Gastroesophageal sphincter (tissue), 4 donors: ENCODE data around the gene USP32. TPM values are rescaled to one million over a fixed set of nuclear protein-coding genes. Genes with fewer than 3 reads are reported as not detected.

Source experiments
- ATAC-seq: fragments of 150-250 bp; one replicate; pipeline ENCODE4 v1.9.1; 2016; ENCODE audit warnings: mild to moderate bottlenecking, moderate library complexity
- H3K27ac ChIP-seq, 4 donors: fragments of 200-600 bp; sonication (generic) in 3 of 4; 1 replicate in 3 of 4; 2 replicates in 1 of 4; pipeline ENCODE4 v1.5.1; 2016 to 2019
- H3K27me3 ChIP-seq: fragments of 200-600 bp; sonication (generic); one replicate; pipeline ENCODE4 v1.5.1; 2019
- H3K36me3 ChIP-seq, 2 donors: fragments of 200-600 bp; sonication (generic); one replicate each; pipeline ENCODE4 v1.5.1; 2019; ENCODE audit warnings: control low read depth in 1 of 2
- H3K4me1 ChIP-seq, 3 donors: fragments of 200-600 bp; sonication (generic); 1 replicate in 2 of 3; 2 replicates in 1 of 3; pipeline ENCODE4 v1.5.1; 2016 to 2019; ENCODE audit warnings: control low read depth in 2 of 3
- H3K4me3 ChIP-seq, 2 donors: fragments of 200-600 bp; sonication (generic); one replicate each; pipeline ENCODE4 v1.5.1; 2019; ENCODE audit warnings: mild to moderate bottlenecking in 1 of 2, moderate library complexity in 1 of 2
- H3K9me3 ChIP-seq, 3 donors: fragments of 200-600 bp; sonication (generic); one replicate each; pipeline ENCODE4 v1.5.1; 2017 to 2019; ENCODE audit warnings: control low read depth in 2 of 3
- CTCF ChIP-seq, 4 experiments: fragments of 200-600 bp in 2 of 4; fragments of 450-650 bp in 2 of 4; sonication (generic) in 1 of 4; IDR thresholded peaks; one replicate each; pipeline ENCODE4 v1.5.1; 2017 to 2019; ENCODE audit warnings: antibody characterized with exemption in 4 of 4, mild to moderate bottlenecking in 2 of 4, moderate library complexity in 2 of 4
- EP300 ChIP-seq: sonication (generic); formaldehyde crosslinking; IDR thresholded peaks from one replicate; pipeline ENCODE4 v1.6.1; 2017; ENCODE audit warnings: antibody characterized with exemption, mild to moderate bottlenecking
- POLR2A ChIP-seq, 2 donors: fragments of 450-650 bp; IDR thresholded peaks; one replicate each; pipeline ENCODE4 v1.6.1; 2017; ENCODE audit warnings: antibody characterized with exemption in 2 of 2, mild to moderate bottlenecking in 2 of 2, moderate library complexity in 1 of 2
- POLR2AphosphoS5 ChIP-seq: sonication (generic); formaldehyde crosslinking; IDR thresholded peaks from one replicate; pipeline ENCODE4 v1.6.1; 2017; ENCODE audit warnings: antibody characterized with exemption
- WGBS, 2 donors: methylation state at CpG; one replicate each; pipeline ENCODE4 v1.1.5; 2018; ENCODE audit warnings: low coverage in 1 of 2; 5-methylcytosine and 5-hydroxymethylcytosine counted together
- total RNA-seq, 4 donors: library from RNA; depleted of rRNA; stranded (reverse); fragments of >200 nt; gene quantifications; one replicate each; pipeline ENCODE4 v1.1.0, GENCODE V29; 2016

The USP32 gene
- total RNA-seq, 4 donors from 2014 or later: 44.1 to 55.5 (median 51.4) TPM

GRCh38 chr17:60371416-60371815, 20.5 kb downstream of the USP32 start:
- no peak overlapping the region for H3K4me3 ChIP-seq
- no peak overlapping the region for H3K27ac ChIP-seq
- H3K9me3 ChIP-seq: no peaks in the 10 kb centered on the region
- no peaks in the 10 kb centered on the region for H3K27me3 ChIP-seq
- ATAC-seq: no peak
- H3K4me1 ChIP-seq: no peaks in the 10 kb centered on the region
- H3K36me3 ChIP-seq: no peaks in the 10 kb centered on the region
- no peak for TF ChIP-seq CTCF (IDR thresholded peaks at IDR 0.05)
- no peak for TF ChIP-seq POLR2A (IDR thresholded peaks at IDR 0.05)
- TF ChIP-seq EP300: no peak
- TF ChIP-seq POLR2AphosphoS5: no peak
- 72% methylated on average over 3 of the region's 3 CpGs; no CpG with 5 or more reads in 1 of the 2 donors for WGBS, 2 donors

- 95 to 100% methylated on average over 2 of the region's 2 CpGs for WGBS, 2 donors
Measured at GRCh38 chr17:60369727-60370126, 22.2 kb downstream of the USP32 start.

GRCh38 chr17:60363700-60364405, 28.1 kb downstream of the USP32 start:
- WGBS, 2 donors: 91% methylated on average over 3 of the region's 3 CpGs; no CpG with 5 or more reads in 1 of the 2 donors
- no peaks in the 10 kb centered on the region for H3K27me3 ChIP-seq
- H3K4me3 ChIP-seq: no peak overlapping the region
- peaks cover 0 to 18% (median 0%) of the 10 kb centered on the region in 3 donors for H3K4me1 ChIP-seq
- no peaks in the 10 kb centered on the region for H3K9me3 ChIP-seq
- H3K36me3 ChIP-seq: no peaks in the 10 kb centered on the region
- no peak for ATAC-seq
- no peak overlapping the region for H3K27ac ChIP-seq
- TF ChIP-seq POLR2AphosphoS5 (no peak), EP300 (no peak), CTCF (IDR thresholded peaks at IDR 0.05) (no peak), POLR2A (IDR thresholded peaks at IDR 0.05) (no peak)

More at GRCh38 chr17:60369727-60370126, 22.2 kb downstream of the USP32 start:
- H3K4me1 ChIP-seq: no peaks in the 10 kb centered on the region
- H3K4me3 ChIP-seq: no peak overlapping the region
- H3K36me3 ChIP-seq: no peaks in the 10 kb centered on the region
- no peaks in the 10 kb centered on the region for H3K27me3 ChIP-seq
- H3K9me3 ChIP-seq: no peaks in the 10 kb centered on the region
- ATAC-seq: no peak
- no peak overlapping the region for H3K27ac ChIP-seq
- TF ChIP-seq EP300: no peak
- no peak for TF ChIP-seq POLR2AphosphoS5
- no peak for TF ChIP-seq CTCF (IDR thresholded peaks at IDR 0.05)
- no peak for TF ChIP-seq POLR2A (IDR thresholded peaks at IDR 0.05)

GRCh38 chr17:60362329-60362728, 29.6 kb downstream of the USP32 start:
- no peaks in the 10 kb centered on the region for H3K36me3 ChIP-seq
- no peak overlapping the region for H3K27ac ChIP-seq
- no peak for ATAC-seq
- peaks cover 0 to 25% (median 0%) of the 10 kb centered on the region in 3 donors for H3K4me1 ChIP-seq
- H3K4me3 ChIP-seq: no peak overlapping the region
- no peaks in the 10 kb centered on the region for H3K27me3 ChIP-seq
- no peaks in the 10 kb centered on the region for H3K9me3 ChIP-seq
- 39 to 59% methylated on average over 4 of the region's 4 CpGs for WGBS, 2 donors
- TF ChIP-seq EP300: no peak
- no peak for TF ChIP-seq POLR2A (IDR thresholded peaks at IDR 0.05)
- no peak for TF ChIP-seq POLR2AphosphoS5
- TF ChIP-seq CTCF (IDR thresholded peaks at IDR 0.05): no peak

GRCh38 chr17:60361889-60362288, 30.0 kb downstream of the USP32 start:
- WGBS, 2 donors: 33 to 87% methylated on average over 1 to 2 of the region's 2 CpGs
- Histone ChIP-seq H3K27ac (no peak overlapping the region), H3K9me3 (no peaks in the 10 kb centered on the region), H3K4me1 (peaks cover 0 to 30% (median 0%) of the 10 kb centered on the region in 3 donors), H3K4me3 (no peak overlapping the region), H3K36me3 (no peaks in the 10 kb centered on the region), H3K27me3 (no peaks in the 10 kb centered on the region)
- TF ChIP-seq POLR2AphosphoS5 (no peak), CTCF (IDR thresholded peaks at IDR 0.05) (no peak)
- ATAC-seq: no peak
